ENCODE measurements around the gene RSL1D1.
"Not testable (repeated sequence)": the region's sequence is repeated elsewhere in the genome, so short reads cannot be mapped to it uniquely, and the experiment has no call there.

Gene RSL1D1

DNA sequence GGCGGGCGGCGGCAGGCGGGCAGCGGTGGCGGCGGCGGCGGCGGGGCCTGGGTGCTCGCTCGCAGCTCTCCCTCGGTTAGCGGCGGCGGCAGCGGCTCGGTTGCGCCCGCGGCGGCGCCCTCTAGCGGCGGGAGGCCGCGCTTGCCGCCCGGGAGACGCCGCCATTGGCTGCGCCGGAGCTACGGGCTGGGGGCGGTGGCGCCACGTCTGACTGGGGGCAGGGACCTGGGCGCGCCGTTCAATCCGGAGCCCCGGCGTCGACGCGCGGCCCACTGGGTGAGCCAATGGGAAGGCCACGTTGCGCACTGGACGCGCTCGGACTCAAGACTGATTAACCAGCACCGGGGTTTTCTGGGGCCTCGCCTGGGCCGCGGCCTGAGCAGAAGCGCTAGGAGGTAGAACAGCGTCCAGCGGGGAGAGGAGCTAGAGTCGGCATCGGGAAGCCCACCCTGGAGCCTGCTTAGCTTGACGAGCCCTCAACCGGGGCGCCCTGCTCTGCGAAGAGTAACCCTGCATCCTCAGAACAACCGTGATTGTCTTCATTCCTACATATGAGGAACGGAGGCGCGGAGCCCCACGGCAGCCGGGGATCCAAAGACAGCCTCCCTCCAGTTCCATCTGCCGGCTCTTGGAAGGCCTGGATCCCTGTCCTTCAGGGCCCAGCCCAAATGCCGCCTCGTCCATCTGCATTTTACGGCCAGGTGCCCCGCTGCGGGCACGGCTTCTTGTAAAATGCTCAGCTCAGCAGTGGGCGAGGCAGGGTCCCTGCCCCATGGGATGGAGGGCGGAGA, 54.0 kb downstream of the RSL1D1 start, which contains the start of gene ZC3H7A:
TSS of gene ZC3H7A (minus strand) at position 93 of the 791 bp plus-strand sequence. CDS start 14,904 bp downstream, outside the sequence.
- peak; percentile 94 for DNase-seq (ENCODE audit: low spot score)

DNA sequence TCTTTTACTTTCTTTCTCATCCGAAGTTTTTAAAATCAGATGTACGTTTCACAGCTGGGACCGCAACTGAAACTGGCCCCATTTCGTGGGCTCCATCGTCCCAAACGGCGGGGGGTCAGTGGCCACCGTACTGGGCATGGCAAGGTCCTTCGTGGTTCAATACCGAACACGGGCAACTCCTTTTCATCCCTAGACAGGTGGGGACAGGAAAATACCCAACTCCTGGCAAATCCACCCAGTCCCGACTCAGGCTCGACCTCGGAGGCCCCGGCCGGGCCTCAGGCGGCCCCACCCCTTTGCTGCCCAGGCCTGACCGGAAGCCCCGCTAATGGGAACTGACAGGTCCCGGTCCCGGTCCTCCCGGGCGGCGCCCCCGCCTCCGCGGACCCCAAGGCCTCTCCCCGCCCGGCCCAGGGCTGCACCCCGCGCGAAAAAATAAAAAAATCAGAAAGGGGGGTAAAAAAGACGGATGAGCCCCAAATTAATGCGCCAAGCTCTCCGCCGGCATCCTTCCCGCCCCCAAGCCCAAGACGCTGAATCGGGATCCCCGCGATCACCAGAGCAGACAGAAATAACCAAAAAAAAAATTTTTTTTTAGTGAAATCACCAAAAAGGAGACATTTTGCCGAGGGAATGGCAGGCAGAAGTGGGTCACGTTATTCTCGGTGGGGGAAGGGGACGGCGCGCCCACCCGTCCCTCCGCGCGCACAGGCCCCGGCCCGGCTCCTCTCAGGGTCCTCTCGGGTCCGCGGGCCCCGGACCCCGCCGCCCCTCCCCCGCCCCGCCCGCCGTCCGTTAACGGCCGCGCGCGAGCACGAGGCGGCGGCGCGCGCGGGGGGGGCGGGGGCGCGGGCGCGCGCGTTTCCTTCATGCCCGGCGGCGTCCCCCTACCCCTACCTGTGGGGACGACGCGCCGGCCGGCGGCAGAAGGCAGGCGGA, 54.8 kb downstream of the RSL1D1 start:
- DNase-seq (ENCODE audit: low spot score) = no peak

GRCh38 chr16:11795887-11796226, 55.5 kb downstream of the RSL1D1 start:
- no peak for DNase-seq (ENCODE audit: low spot score)

DNA sequence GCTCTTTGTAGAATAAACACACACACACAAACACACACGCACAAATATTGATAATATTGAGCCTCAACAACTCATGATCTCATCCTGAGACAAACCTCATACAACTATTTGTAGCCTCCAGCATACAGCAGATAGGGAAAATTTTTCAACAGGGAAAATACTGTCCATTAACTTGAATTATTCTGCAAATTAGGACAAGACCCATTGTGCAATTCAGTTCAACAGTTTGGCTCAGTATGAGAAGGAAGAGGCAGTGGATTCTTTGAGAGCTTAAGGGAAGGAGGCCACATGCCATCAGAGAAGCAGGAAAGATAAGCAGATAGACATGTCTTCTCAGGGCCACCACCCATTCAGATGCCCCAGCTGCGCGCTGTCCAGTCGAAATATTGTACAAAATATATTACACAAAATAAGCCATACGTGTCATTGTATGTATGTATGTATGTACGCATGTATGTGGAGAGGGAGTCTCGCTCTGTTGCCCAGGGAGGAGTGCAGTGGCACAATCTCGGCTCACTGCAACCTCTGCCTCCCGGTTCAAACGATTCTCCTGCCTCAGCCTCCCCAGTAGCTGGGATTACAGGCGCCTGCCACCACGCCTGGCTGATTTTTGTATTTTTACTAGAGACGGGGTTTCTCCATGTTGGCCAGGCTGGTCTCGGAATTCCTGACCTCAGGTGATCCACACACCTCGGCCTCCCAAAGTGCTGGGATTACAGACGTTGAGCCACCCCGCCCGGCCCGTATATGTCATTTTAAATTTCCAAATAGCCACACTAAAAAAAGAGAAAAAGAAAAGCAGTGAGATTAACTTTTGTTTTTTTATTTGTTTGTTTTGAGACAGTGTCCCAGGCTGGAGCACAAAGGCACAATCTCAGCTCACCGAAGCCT, 56.1 kb downstream of the RSL1D1 start:
- DNase-seq (ENCODE audit: low spot score) = no peak

DNA sequence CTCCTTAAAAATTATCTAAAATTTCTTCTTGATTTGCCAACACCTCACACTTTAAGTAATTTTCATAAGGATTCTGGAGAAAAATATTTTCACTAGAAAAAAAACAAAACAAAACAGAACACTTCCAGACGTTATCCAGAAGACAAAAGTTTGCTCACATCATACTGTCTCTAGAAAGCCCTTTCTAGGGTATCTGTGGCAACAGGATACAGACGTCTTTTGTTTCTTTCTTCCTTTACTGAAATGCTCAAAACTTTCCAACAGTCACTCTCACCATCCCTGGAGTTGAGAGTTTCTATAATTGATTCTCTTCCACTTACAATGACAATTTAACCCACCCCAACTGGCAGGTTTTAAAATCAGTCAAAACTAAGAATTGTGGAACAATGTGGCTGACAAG, 56.9 kb downstream of the RSL1D1 start:
- DNase-seq (ENCODE audit: low spot score) = no peak

- DNase-seq (ENCODE audit: low spot score) = no peak
These were observed 57.5 kb downstream of the RSL1D1 start for GRCh38 chr16:11793840-11794239.

DNA sequence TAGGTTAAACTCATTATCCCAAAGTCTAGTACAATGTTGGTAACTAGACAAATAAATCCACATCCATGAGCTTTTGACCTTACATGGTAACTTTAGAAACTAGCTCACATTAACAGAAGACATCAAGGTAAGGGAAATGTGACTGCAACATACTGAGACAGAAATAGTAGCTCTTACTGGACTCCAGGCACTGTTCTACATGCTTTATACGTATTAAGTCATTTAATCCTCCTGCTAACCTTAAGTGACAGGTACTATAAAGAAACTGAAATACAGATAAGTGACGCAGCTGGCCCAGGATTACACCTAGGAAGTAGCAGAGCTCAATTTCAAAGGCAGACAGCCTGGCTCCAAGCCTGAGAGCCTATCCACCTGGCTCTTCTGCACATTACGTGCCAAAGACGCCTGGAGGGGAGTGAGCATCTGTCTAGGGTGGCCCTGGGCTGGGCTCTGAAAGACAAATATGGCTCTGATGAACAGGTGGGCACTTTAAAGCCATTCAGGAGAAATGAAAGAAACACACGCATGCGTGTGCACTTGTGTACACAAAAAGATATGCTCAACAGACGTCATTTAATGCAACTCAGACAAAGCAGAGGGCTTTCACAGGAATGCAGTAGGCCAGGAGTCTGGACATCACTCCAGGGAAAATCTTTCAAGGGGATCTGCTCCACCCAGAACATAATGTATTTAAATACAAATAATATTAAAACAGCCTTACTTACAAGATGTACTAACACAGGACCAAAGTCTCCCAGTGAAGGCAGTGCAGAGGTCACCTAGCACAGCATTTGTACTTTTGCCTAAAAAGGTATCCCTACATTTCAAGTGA, 58.7 kb downstream of the RSL1D1 start:
- no peak for DNase-seq (ENCODE audit: low spot score)

DNA sequence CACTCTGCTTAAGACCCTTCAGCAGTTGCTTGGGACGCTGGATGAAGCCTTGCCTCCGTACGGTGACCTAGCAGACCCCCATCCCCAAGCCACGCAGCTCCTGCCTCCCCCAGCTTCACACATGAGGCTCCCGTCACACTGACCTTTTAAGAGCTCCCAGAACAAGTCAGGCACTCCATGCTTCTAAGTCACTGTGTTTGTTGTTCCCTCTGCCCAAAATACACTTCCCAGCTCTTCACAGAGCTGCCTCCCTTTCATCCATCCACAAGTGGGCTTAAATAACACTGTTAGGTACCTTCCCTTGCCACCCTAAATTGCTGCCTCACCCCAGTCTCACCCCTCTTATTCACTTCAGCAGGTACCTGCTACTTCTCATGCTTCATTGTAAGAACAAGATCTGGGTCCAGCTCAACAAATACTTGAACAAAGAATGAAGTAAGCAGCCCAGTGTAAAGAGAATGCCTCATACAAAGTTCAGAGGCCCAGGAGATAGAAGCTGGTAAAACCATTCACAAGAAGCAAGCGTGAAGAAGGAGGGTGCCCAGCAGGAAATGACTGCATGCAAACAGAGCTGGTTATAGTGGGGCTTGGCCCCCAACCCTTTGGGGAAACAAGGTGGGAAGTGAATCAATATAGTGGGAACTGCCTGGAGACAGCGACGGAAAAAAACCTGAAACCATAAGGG, 60.1 kb downstream of the RSL1D1 start:
- no peak for DNase-seq (ENCODE audit: low spot score)

- DNase-seq (ENCODE audit: low spot score) = no peak
These were observed 62.4 kb downstream of the RSL1D1 start for GRCh38 chr16:11788914-11789313.

DNA sequence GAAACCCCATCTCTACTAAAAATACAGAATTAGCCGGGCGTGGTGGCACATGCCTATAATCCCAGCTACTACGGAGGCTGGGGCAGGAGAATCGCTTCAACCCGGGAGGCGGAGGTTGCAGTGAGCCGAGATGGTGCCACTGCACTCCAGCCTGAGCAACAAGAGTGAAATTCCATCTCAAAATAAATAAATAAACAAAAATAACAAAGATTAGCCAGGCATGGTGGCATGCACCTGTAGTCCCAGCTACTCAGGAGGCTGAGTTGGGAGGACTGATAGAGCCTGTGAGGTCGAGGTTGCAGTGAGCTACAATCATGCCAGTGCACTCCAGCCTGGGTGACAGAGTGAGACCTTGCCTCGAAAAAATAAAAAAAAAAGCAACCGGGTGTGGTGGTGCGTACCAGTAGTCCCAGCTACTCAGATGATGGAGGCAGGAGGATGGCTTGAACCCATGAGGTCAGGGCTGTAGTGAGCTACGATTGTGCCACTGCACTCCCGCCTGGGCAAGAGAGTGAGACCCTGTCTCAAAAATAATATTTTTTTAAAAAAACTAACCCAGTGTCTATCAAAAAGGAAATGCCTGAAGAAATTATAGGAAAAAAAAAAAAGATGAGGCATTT, 66.3 kb downstream of the RSL1D1 start:
- DNase-seq (ENCODE audit: low spot score) = not testable (repeated sequence)

DNA sequence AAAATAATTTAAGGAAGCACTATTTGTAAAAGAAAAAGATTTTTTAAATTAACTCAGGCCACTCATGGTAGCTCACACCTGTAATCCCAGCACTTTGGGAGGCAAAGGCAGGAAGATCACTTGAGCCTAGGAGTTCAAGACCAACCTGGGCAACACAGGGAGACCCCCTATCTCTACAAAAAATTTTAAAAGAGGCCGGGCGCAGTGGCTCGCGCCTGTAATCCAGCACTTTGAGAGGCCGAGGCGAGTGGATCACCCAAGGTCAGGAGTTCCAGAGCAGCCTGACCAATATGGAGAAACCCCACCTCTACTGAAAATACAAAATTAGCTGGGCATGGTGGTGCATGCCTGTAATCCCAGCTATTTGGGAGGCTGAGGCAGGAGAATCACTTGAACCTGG, 67.0 kb downstream of the RSL1D1 start:
- DNase-seq (ENCODE audit: low spot score) = not testable (repeated sequence)

DNA sequence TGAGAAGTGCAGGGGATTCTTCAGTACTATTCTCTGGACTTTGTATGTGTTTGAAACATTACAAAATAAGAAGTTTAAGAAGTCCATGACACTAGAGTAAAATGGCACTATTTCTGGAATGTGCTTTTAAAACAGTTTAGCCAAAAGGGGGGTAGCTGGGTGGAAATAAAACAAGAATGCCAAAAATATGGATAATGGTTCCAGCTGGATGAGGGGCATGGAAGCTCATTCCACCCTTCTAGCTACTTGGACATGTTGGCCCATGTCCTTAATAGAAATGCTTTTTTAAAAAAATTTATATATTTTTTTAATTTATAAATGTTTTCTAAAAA, 67.3 kb downstream of the RSL1D1 start:
- DNase-seq (ENCODE audit: low spot score) = no peak

All from kidney capillary endothelial cell (primary cell).